IMR-90 (cell line): ENCODE data around the gene IQCE. TPM values are rescaled to one million over a fixed set of nuclear protein-coding genes. Genes with fewer than 3 reads are reported as not detected.

Experiments
- microRNA-seq, 2 experiments: library from miRNA; stranded (forward) in 1 of 2; unstranded in 1 of 2; fragments of 10-50 nt in 1 of 2; fragments of <30 nt in 1 of 2; gene quantifications in 1 of 2; microRNA quantifications in 1 of 2; one replicate each; pipeline versions ENCODE3 to v1.1.0; 2013 to 2020; ENCODE audit not compliant: insufficient read depth in 1 of 2, insufficient read length in 1 of 2, unreplicated experiment in 1 of 2
- polyA plus RNA-seq, 3 experiments: library from polyadenylated mRNA; depleted of rRNA; stranded (reverse); fragments of >200 nt; gene quantifications; 2 replicates each; pipeline ENCODE4 v1.2.3, GENCODE V29; 2012; ENCODE audit warnings: low replicate concordance in 1 of 3
- small RNA-seq, 5 experiments: library from RNA; depleted of rRNA; stranded (forward); fragments of <200 nt; gene quantifications; one replicate each; pipeline ENCODE3, GENCODE V24; 2012
- total RNA-seq: library from RNA; depleted of rRNA; stranded (reverse); fragments of >200 nt; gene quantifications from 2 replicates; pipeline ENCODE4 v1.2.3, GENCODE V29; 2012; rRNA removed

Gene IQCE
- total and polyA plus RNA-seq, 2 of the 4 experiments (the other 2 are of a cell fraction) = 5.0 to 6.3 TPM

Small RNAs within 50 kb of the gene (microRNA-seq; reads per million reads assigned to microRNA genes)
- 0 reads per million in 2 experiments for gene MIR4648

Small RNAs within 50 kb of the gene (small RNA-seq; reads per million reads assigned to genes)
- 0 reads per million in 5 experiments for gene MIR4648

Other genes with a start within 250 kb of the IQCE start
- gene SNX8, start 244.5 kb upstream of the IQCE start, total RNA-seq = 7.7 and 8.6 TPM in 2 replicates
- gene SNX8, start 244.5 kb upstream of the IQCE start, polyA plus RNA-seq (2012; rRNA removed) = 55.9 and 65.0 TPM in 2 replicates
- gene EIF3B, start 204.2 kb upstream of the IQCE start, total RNA-seq = 201 and 211 TPM in 2 replicates
- gene EIF3B, start 204.2 kb upstream of the IQCE start, polyA plus RNA-seq (2012; rRNA removed) = 105 and 107 TPM in 2 replicates
- 3.8 and 4.7 TPM in 2 replicates for gene CHST12, start 155.4 kb upstream of the IQCE start, total RNA-seq
- 27.0 and 31.6 TPM in 2 replicates for gene CHST12, start 155.4 kb upstream of the IQCE start, polyA plus RNA-seq (2012; rRNA removed)
- gene GRIFIN, start 82.6 kb upstream of the IQCE start, total RNA-seq = not detected in 2 replicates
- not detected in 2 replicates for gene GRIFIN, start 82.6 kb upstream of the IQCE start, polyA plus RNA-seq (2012; rRNA removed)
- 1.4 and 1.8 TPM in 2 replicates for gene LFNG, start 39.2 kb upstream of the IQCE start, total RNA-seq
- gene LFNG, start 39.2 kb upstream of the IQCE start, polyA plus RNA-seq (2012; rRNA removed) = 5.1 and 5.3 TPM in 2 replicates
- gene BRAT1, start 3.5 kb upstream of the IQCE start, total RNA-seq = 5.8 and 6.8 TPM in 2 replicates
- gene BRAT1, start 3.5 kb upstream of the IQCE start, polyA plus RNA-seq (2012; rRNA removed) = 21.9 and 27.5 TPM in 2 replicates
- 5.6 and 6.1 TPM in 2 replicates for gene TTYH3, start 73.0 kb downstream of the IQCE start, total RNA-seq
- 82.6 and 106 TPM in 2 replicates for gene TTYH3, start 73.0 kb downstream of the IQCE start, polyA plus RNA-seq (2012; rRNA removed)
- gene AMZ1, start 129.2 kb downstream of the IQCE start, total RNA-seq = 0.54 and 0.83 TPM in 2 replicates
- gene AMZ1, start 129.2 kb downstream of the IQCE start, polyA plus RNA-seq (2012; rRNA removed) = 1.6 and 2.7 TPM in 2 replicates